Karpas-422 (cell line): Measurements from ENCODE around the gene ZFAND2B. TPM values are rescaled to one million over a fixed set of nuclear protein-coding genes. Genes with fewer than 3 reads are reported as not detected.

Experiments
- total RNA-seq: library from RNA; depleted of rRNA; stranded (reverse); fragments of >200 nt; shearing (Covaris generic); gene quantifications from 2 replicates; pipeline ENCODE4 v1.2.3, GENCODE V29; 2014; ENCODE audit warnings: low replicate concordance; rRNA removed

Gene ZFAND2B
- total RNA-seq, 1 experiment from 2014 or later, result 28.0 TPM

Other genes starting within 250 kb of the ZFAND2B start
- gene CDK5R2, start 247.1 kb upstream of the ZFAND2B start, total RNA-seq, result 0.61 TPM in 1 of 2 replicates, not detected in the other
- not detected in 2 replicates for gene FEV, start 221.6 kb upstream of the ZFAND2B start, total RNA-seq
- not detected in 2 replicates for gene CRYBA2, start 213.4 kb upstream of the ZFAND2B start, total RNA-seq
- 0.11 TPM in 1 of 2 replicates, not detected in the other for gene CFAP65, start 165.3 kb upstream of the ZFAND2B start, total RNA-seq
- gene IHH, start 145.9 kb upstream of the ZFAND2B start, total RNA-seq, result not detected in 2 replicates
- gene NHEJ1, start 46.0 kb upstream of the ZFAND2B start, total RNA-seq, result 10.4 and 21.5 TPM in 2 replicates
- gene SLC23A3, start 36.8 kb upstream of the ZFAND2B start, total RNA-seq, result 2.7 and 3.5 TPM in 2 replicates
- 38.7 and 64.8 TPM in 2 replicates for gene CNPPD1, start 29.9 kb upstream of the ZFAND2B start, total RNA-seq
- gene RETREG2, start 28.5 kb upstream of the ZFAND2B start, total RNA-seq, result 61.1 and 93.8 TPM in 2 replicates
- gene ABCB6, start 12.2 kb downstream of the ZFAND2B start, total RNA-seq, result 14.3 and 28.4 TPM in 2 replicates
- gene ATG9A, start 22.9 kb downstream of the ZFAND2B start, total RNA-seq, result 16.6 and 25.9 TPM in 2 replicates
- 159 and 230 TPM in 2 replicates for gene ANKZF1, start 23.0 kb downstream of the ZFAND2B start, total RNA-seq
- 4.3 and 6.4 TPM in 2 replicates for gene GLB1L, start 38.7 kb downstream of the ZFAND2B start, total RNA-seq
- 22.8 and 30.7 TPM in 2 replicates for gene STK16, start 38.7 kb downstream of the ZFAND2B start, total RNA-seq
- gene TUBA4B, start 46.5 kb downstream of the ZFAND2B start, total RNA-seq, result not detected in 2 replicates
- 32.6 and 61.8 TPM in 2 replicates for gene TUBA4A, start 47.1 kb downstream of the ZFAND2B start, total RNA-seq
- 30.9 and 55.8 TPM in 2 replicates for gene DNAJB2, start 72.6 kb downstream of the ZFAND2B start, total RNA-seq
- gene PTPRN, start 102.6 kb downstream of the ZFAND2B start, total RNA-seq, result not detected in 2 replicates
- gene RESP18, start 126.0 kb downstream of the ZFAND2B start, total RNA-seq, result not detected in 2 replicates
- gene DNPEP, start 181.1 kb downstream of the ZFAND2B start, total RNA-seq, result 74.6 and 77.9 TPM in 2 replicates
- gene DES, start 211.6 kb downstream of the ZFAND2B start, total RNA-seq, result not detected in 2 replicates
- gene SPEG, start 228.1 kb downstream of the ZFAND2B start, total RNA-seq, result not detected in 2 replicates